Hepatocyte (in vitro differentiated cells): ENCODE data around the gene IL36RN. TPM values are rescaled to one million over a fixed set of nuclear protein-coding genes. Genes with fewer than 3 reads are reported as not detected.

Experiments used
- polyA plus RNA-seq: library from polyadenylated mRNA; unstranded; fragments of >200 nt; fragmentation: Nextera tagmentation; extraction: Ambion mirVana; gene quantifications from 2 replicates; pipeline ENCODE4 v1.2.1, GENCODE V29; 2016
- small RNA-seq: library from RNA; depleted of rRNA; stranded (forward); fragments of <200 nt; gene quantifications from one replicate; pipeline ENCODE3, GENCODE V24; 2014
- total RNA-seq: library from RNA; depleted of rRNA; stranded (reverse); fragments of >200 nt; gene quantifications from 2 replicates; pipeline ENCODE4 v1.2.3, GENCODE V29; 2014

IL36RN gene
- total and polyA plus RNA-seq, 2 experiments from 2014 or later: 0.23 to 0.63 TPM

Small RNAs within 50 kb of the gene (small RNA-seq; reads per million reads assigned to genes)
- gene RNU6-1180P: not detected

Other genes with a start within 250 kb of the IL36RN start
- gene IL1B, start 222.4 kb upstream of the IL36RN start, total RNA-seq: 0.76 and 1.1 TPM in 2 replicates
- 1.2 and 2.4 TPM in 2 replicates for gene IL1B, start 222.4 kb upstream of the IL36RN start, polyA plus RNA-seq
- gene IL37, start 148.0 kb upstream of the IL36RN start, total RNA-seq: not detected in 2 replicates
- not detected in 2 replicates for gene IL37, start 148.0 kb upstream of the IL36RN start, polyA plus RNA-seq
- gene IL36G, start 81.2 kb upstream of the IL36RN start, total RNA-seq: 0.20 TPM in 1 of 2 replicates, not detected in the other
- 1.0 TPM in 1 of 2 replicates, not detected in the other for gene IL36G, start 81.2 kb upstream of the IL36RN start, polyA plus RNA-seq
- not detected in 2 replicates for gene IL36A, start 53.7 kb upstream of the IL36RN start, total RNA-seq
- gene IL36A, start 53.7 kb upstream of the IL36RN start, polyA plus RNA-seq: not detected in 2 replicates
- gene IL36B, start 6.3 kb upstream of the IL36RN start, total RNA-seq: not detected in 2 replicates
- not detected in 2 replicates for gene IL36B, start 6.3 kb upstream of the IL36RN start, polyA plus RNA-seq
- not detected in 2 replicates for gene IL1F10, start 8.8 kb downstream of the IL36RN start, total RNA-seq
- gene IL1F10, start 8.8 kb downstream of the IL36RN start, polyA plus RNA-seq: not detected in 2 replicates
- 3.1 and 4.3 TPM in 2 replicates for gene IL1RN, start 68.4 kb downstream of the IL36RN start, total RNA-seq
- 4.5 and 7.3 TPM in 2 replicates for gene IL1RN, start 68.4 kb downstream of the IL36RN start, polyA plus RNA-seq
- 22.6 and 26.5 TPM in 2 replicates for gene PSD4, start 114.8 kb downstream of the IL36RN start, total RNA-seq
- 11.5 and 15.1 TPM in 2 replicates for gene PSD4, start 114.8 kb downstream of the IL36RN start, polyA plus RNA-seq
- gene PAX8, start 219.7 kb downstream of the IL36RN start, total RNA-seq: 0.20 TPM in 1 of 2 replicates, not detected in the other
- gene PAX8, start 219.7 kb downstream of the IL36RN start, polyA plus RNA-seq: 0.05 and 0.16 TPM in 2 replicates